B cell (primary cell): Measurements from ENCODE around the gene RBM6. TPM values are rescaled to one million over a fixed set of nuclear protein-coding genes. Genes with fewer than 3 reads are reported as not detected.

Source experiments
- ATAC-seq: fragments of 200-7000 bp; cut with Tn5 transposase; one replicate; pipeline ENCODE4 v1.10.0; 2021; ENCODE audit warnings: low read depth, mild to moderate bottlenecking, moderate number of reproducible peaks, moderate library complexity
- CTCF ChIA-PET: fragments of 350-600 bp; sonication (Branson Sonifier 250); formaldehyde crosslinking; loops from one replicate; lab custom pipeline; 2021; ENCODE audit warnings: antibody characterized with exemption, inconsistent platforms; lab: Charles Lee
- POLR2A ChIA-PET: fragments of 350-600 bp; sonication (Branson Sonifier 250); formaldehyde crosslinking; loops from one replicate; lab custom pipeline; 2021; ENCODE audit warnings: antibody characterized with exemption; lab: Charles Lee
- DNase-seq: peaks from one replicate; pipeline ENCODE4 v3.0.0; 2013
- H2AFZ ChIP-seq: 2 replicates; pipeline ENCODE4 v1.6.1; 2012; ENCODE audit warnings: mild to moderate bottlenecking, low read depth, low read length; ENCODE audit not compliant: insufficient read depth, poor library complexity, severe bottlenecking
- H3K27ac ChIP-seq, 2 donors: 1 replicate in 1 of 2; 2 replicates in 1 of 2; pipeline ENCODE4 v1.5.1; 2012 to 2013; ENCODE audit warnings: low read length in 2 of 2, mild to moderate bottlenecking in 2 of 2, moderate library complexity in 1 of 2
- H3K27me3 ChIP-seq, 4 experiments: fragments of 200-600 bp in 1 of 4; sonication (generic) in 1 of 4; replicated peaks in 1 of 4; 1 replicate in 2 of 4; 2 replicates in 2 of 4; pipeline versions ENCODE4 v1.6.1 to v1.7.0; 2013 to 2016; ENCODE audit warnings: low read length in 3 of 4, mild to moderate bottlenecking in 2 of 4, mixed read lengths in 1 of 4, moderate library complexity in 1 of 4; ENCODE audit not compliant: insufficient read depth in 4 of 4, control insufficient read depth in 3 of 4; ENCODE audit errors: control extremely low read depth in 1 of 4
- H3K36me3 ChIP-seq, 2 experiments: replicated peaks in 1 of 2; 1 replicate in 1 of 2; 2 replicates in 1 of 2; pipeline versions ENCODE4 v1.6.1 to v1.7.1; 2013; ENCODE audit warnings: low read length in 1 of 2; ENCODE audit not compliant: insufficient read depth in 2 of 2, control insufficient read depth in 1 of 2; ENCODE audit errors: control extremely low read depth in 1 of 2, extremely low read depth in 1 of 2
- H3K4me1 ChIP-seq, 2 donors: fragments of 200-600 bp in 1 of 2; sonication (generic) in 1 of 2; 1 replicate in 1 of 2; 2 replicates in 1 of 2; pipeline versions ENCODE4 v1.5.1 to v1.6.1; 2013 to 2017; ENCODE audit warnings: low read length in 2 of 2; ENCODE audit not compliant: control insufficient read depth in 2 of 2, insufficient read depth in 2 of 2
- H3K4me2 ChIP-seq: replicated peaks from 2 replicates; pipeline ENCODE3; 2012; ENCODE audit warnings: mild to moderate bottlenecking, low read depth, low read length; ENCODE audit not compliant: poor library complexity, severe bottlenecking
- H3K4me3 ChIP-seq, 5 experiments: fragments of 200-600 bp in 1 of 5; sonication (generic) in 1 of 5; 1 replicate in 3 of 5; 2 replicates in 2 of 5; pipeline versions ENCODE4 v1.5.1 to v1.7.0; 2011 to 2016; ENCODE audit warnings: low read length in 4 of 5, mild to moderate bottlenecking in 4 of 5, low read depth in 2 of 5, control low read depth in 1 of 5, moderate library complexity in 1 of 5; ENCODE audit not compliant: insufficient read depth in 1 of 5; ENCODE audit errors: control extremely low read depth in 1 of 5, extremely low read depth in 1 of 5
- H3K79me2 ChIP-seq: fragments of 200-600 bp; sonication (generic); one replicate; pipeline ENCODE4 v1.6.0; 2016; ENCODE audit warnings: low read length; ENCODE audit not compliant: control insufficient read depth, insufficient read depth
- H3K9ac ChIP-seq: fragments of 200-600 bp; sonication (generic); 2 replicates; pipeline ENCODE4 v1.6.1; 2017; ENCODE audit warnings: mild to moderate bottlenecking, low read length, moderate library complexity
- H3K9me3 ChIP-seq, 3 donors: one replicate each; pipeline versions ENCODE4 v1.6.1 to v1.7.1; 2013; ENCODE audit warnings: low read length in 2 of 3; ENCODE audit not compliant: control insufficient read depth in 2 of 3, insufficient read depth in 1 of 3; ENCODE audit errors: control extremely low read depth in 1 of 3
- H4K20me1 ChIP-seq: 2 replicates; pipeline ENCODE4 v1.6.0; 2012; ENCODE audit warnings: mild to moderate bottlenecking, low read length; ENCODE audit not compliant: insufficient read depth, control insufficient read depth, poor library complexity, severe bottlenecking
- H3K27ac Mint-ChIP-seq: one replicate; pipeline ENCODE4 v1.8.0; 2021; ENCODE audit warnings: mixed read lengths
- H3K27me3 Mint-ChIP-seq: one replicate; pipeline ENCODE4 v1.8.0; 2021; ENCODE audit warnings: mixed read lengths
- H3K4me1 Mint-ChIP-seq: one replicate; pipeline ENCODE4 v1.8.0; 2021; ENCODE audit warnings: mixed read lengths
- H3K4me3 Mint-ChIP-seq: one replicate; pipeline ENCODE4 v1.8.0; 2021; ENCODE audit warnings: mixed read lengths
- H3K9me3 Mint-ChIP-seq: one replicate; pipeline ENCODE4 v1.8.0; 2022; ENCODE audit warnings: mixed read lengths; ENCODE audit not compliant: insufficient read depth
- EZH2 ChIP-seq: IDR thresholded peaks from 2 replicates; pipeline ENCODE4 v1.6.1; 2012; ENCODE audit warnings: borderline replicate concordance, low read depth, mild to moderate bottlenecking, moderate library complexity, low read length; ENCODE audit not compliant: insufficient read depth, poor library complexity, severe bottlenecking
- WGBS: methylation state at CpG from one replicate; pipeline ENCODE4 v1.1.5; 2013; ENCODE audit warnings: missing lambda C conversion rate; ENCODE audit not compliant: insufficient coverage; 5-methylcytosine and 5-hydroxymethylcytosine counted together
- intact Hi-C: fragments of 100-400 bp; cut with micrococcal nuclease; formaldehyde crosslinking; loops from one replicate; pipeline ENCODE4 v1.10.0; 2022
- polyA plus RNA-seq: library from polyadenylated mRNA; depleted of rRNA; stranded (reverse); fragments of >200 nt; gene quantifications from 2 replicates; pipeline ENCODE4 v1.2.3, GENCODE V29; 2012
- total RNA-seq, 2 donors: library from RNA; stranded (reverse); fragments of 120-200 nt in 1 of 2; gene quantifications; 1 replicate in 1 of 2; 2 replicates in 1 of 2; pipeline versions ENCODE4 v1.2.3 to v1.2.4, GENCODE V29; 2013 to 2022
- TF ChIP-seq, protein P1 (sequence below): fragments of 200-600 bp; IDR thresholded peaks from one replicate; pipeline ENCODE4 v1.8.0; 2022; ENCODE audit warnings: antibody characterized with exemption, mild to moderate bottlenecking

The RBM6 gene
- total and polyA plus RNA-seq, 2 donors (not counting 1 experiment from before 2014, with no cell fraction given), result 223 to 285 TPM

DNA sequence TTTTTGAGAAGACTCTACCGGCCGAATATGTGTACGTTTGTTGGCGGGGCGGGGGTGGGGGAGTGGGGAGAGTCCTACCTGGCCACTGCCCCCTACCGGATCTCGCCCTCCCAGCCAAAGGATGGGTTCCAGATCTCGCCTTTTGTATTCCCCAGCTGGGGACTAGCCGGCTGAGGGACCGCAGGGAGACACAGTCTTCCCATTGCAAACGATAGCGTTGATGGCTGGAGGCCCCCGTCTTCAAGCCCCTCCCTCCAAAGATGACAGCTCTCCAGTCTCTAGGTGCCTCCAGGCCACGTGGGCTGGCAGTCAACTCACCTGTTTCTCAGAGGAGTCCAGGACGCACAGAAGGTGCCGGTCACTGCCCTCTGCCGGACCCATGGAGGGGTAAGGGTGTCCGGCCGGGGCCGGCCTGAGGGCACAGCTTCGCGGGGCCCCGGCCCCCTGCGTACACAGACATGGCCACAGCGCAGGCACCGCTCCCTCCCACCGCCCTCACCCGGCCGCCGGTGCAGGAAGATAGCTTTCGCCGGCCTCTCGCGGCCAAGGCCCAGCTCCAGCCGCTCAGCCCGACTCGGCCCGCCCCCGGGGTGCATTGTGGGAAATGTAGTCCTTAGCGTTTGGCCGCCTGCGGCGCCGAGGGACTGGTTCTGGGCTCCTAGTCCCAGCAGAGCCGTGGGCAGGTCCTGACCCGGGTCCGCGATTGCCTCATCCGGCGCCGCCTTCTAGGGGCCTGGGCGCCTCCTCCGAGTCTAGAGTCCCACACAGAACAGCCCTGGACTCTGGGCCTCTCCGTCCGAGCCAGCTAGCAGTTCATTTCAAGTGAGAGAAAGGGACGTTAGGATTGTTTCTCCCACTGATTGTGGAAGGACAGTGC is 10.4 kb upstream of the RBM6 start, which contains the start of gene MON1A:
TSS of gene MON1A (minus strand) at position 521 of the 877 bp plus-strand sequence. CDS start 16,465 bp downstream, outside the sequence.
- H3K4me2 ChIP-seq, result peak within 1 kb of the TSS; percentile 100
- H3K27ac Mint-ChIP-seq, result peak within 1 kb of the TSS; percentile 81
- peak within 1 kb of the TSS; percentile 99 for H3K9ac ChIP-seq
- POLR2A ChIA-PET, result interaction anchor here (0.7 to 1.5 kb wide), 6 partner anchors 10 to 240 kb away, joined by 3 to 22 read pairs (median 6); partner anchors contain the start of gene RBM6
- H3K4me1 ChIP-seq, result peaks cover 8 to 17% of the 10 kb centered on the region in 2 donors
- H4K20me1 ChIP-seq, result no peaks in the 10 kb centered on the region
- ATAC-seq, result peak; percentile 93
- peaks cover 11% of the 10 kb centered on the region for H3K4me1 Mint-ChIP-seq
- no peaks in the 10 kb centered on the region for H3K27me3 ChIP-seq
- TF ChIP-seq EZH2, result no peak
- TF ChIP-seq, protein P1, sequence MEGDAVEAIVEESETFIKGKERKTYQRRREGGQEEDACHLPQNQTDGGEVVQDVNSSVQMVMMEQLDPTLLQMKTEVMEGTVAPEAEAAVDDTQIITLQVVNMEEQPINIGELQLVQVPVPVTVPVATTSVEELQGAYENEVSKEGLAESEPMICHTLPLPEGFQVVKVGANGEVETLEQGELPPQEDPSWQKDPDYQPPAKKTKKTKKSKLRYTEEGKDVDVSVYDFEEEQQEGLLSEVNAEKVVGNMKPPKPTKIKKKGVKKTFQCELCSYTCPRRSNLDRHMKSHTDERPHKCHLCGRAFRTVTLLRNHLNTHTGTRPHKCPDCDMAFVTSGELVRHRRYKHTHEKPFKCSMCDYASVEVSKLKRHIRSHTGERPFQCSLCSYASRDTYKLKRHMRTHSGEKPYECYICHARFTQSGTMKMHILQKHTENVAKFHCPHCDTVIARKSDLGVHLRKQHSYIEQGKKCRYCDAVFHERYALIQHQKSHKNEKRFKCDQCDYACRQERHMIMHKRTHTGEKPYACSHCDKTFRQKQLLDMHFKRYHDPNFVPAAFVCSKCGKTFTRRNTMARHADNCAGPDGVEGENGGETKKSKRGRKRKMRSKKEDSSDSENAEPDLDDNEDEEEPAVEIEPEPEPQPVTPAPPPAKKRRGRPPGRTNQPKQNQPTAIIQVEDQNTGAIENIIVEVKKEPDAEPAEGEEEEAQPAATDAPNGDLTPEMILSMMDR, result peak; percentile 35
- peaks cover 8% of the 10 kb centered on the region for H3K79me2 ChIP-seq
- peak within 1 kb of the TSS; percentile 99 for H2AFZ ChIP-seq
- no peaks in the 10 kb centered on the region for H3K9me3 Mint-ChIP-seq
- no peaks in the 10 kb centered on the region for H3K36me3 ChIP-seq
- peak within 1 kb of the TSS; percentile 63 to 96 (median 92) for H3K4me3 ChIP-seq
- WGBS, result 4% methylated on average over 46 of the region's 56 CpGs
- H3K9me3 ChIP-seq, result peaks cover 0 to 4% (median 0%) of the 10 kb centered on the region in 3 donors
- no peaks in the 10 kb centered on the region for H3K27me3 Mint-ChIP-seq
- CTCF ChIA-PET, result interaction anchor here (1.0 to 2.9 kb wide), 5 partner anchors 10 to 390 kb away, joined by 3 to 17 read pairs (median 6); partner anchors contain the start of gene RBM6
- intact Hi-C loops, result loop anchor here (1.0 to 2.0 kb wide), 3 partner anchors 11 to 257 kb away; partner anchors contain the start of genes RBM5 and RBM6
- DNase-seq, result peak; percentile 86
- H3K27ac ChIP-seq, result peak within 1 kb of the TSS; percentile 70 to 89
- peak within 1 kb of the TSS; percentile 85 for H3K4me3 Mint-ChIP-seq
